Stomach (tissue), 4 donors: ENCODE results near the gene SSUH2.

Experiments used
- EP300 ChIP-seq: sonication (generic); formaldehyde crosslinking; IDR thresholded peaks from one replicate; pipeline ENCODE4 v1.6.1; 2017; ENCODE audit warnings: antibody characterized with exemption
- POLR2A ChIP-seq, 4 donors: fragments of 450-650 bp; IDR thresholded peaks; one replicate each; pipeline ENCODE4 v1.6.1; 2016; ENCODE audit warnings: antibody characterized with exemption in 4 of 4, control low read depth in 2 of 4, mild to moderate bottlenecking in 1 of 4, moderate library complexity in 1 of 4
- POLR2AphosphoS5 ChIP-seq, 3 donors: sonication (generic); formaldehyde crosslinking; IDR thresholded peaks; one replicate each; pipeline ENCODE4 v1.6.1; 2016; ENCODE audit warnings: antibody characterized with exemption in 3 of 3
- TF ChIP-seq, protein P1 (sequence below), 7 experiments: fragments of 450-650 bp in 4 of 7; fragments of 200-600 bp in 3 of 7; sonication (generic) in 3 of 7; IDR thresholded peaks; one replicate each; pipeline ENCODE4 v1.5.1; 2016 to 2019; ENCODE audit warnings: antibody characterized with exemption in 7 of 7, control low read depth in 2 of 7, mild to moderate bottlenecking in 1 of 7

GRCh38 chr3:8631661-8632060 is 12.9 kb downstream of the SSUH2 start:
- TF ChIP-seq, protein P1, sequence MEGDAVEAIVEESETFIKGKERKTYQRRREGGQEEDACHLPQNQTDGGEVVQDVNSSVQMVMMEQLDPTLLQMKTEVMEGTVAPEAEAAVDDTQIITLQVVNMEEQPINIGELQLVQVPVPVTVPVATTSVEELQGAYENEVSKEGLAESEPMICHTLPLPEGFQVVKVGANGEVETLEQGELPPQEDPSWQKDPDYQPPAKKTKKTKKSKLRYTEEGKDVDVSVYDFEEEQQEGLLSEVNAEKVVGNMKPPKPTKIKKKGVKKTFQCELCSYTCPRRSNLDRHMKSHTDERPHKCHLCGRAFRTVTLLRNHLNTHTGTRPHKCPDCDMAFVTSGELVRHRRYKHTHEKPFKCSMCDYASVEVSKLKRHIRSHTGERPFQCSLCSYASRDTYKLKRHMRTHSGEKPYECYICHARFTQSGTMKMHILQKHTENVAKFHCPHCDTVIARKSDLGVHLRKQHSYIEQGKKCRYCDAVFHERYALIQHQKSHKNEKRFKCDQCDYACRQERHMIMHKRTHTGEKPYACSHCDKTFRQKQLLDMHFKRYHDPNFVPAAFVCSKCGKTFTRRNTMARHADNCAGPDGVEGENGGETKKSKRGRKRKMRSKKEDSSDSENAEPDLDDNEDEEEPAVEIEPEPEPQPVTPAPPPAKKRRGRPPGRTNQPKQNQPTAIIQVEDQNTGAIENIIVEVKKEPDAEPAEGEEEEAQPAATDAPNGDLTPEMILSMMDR (IDR thresholded peaks at IDR 0.05): no peak
- TF ChIP-seq EP300 (no peak), POLR2A (IDR thresholded peaks at IDR 0.05) (no peak), POLR2AphosphoS5 (IDR thresholded peaks at IDR 0.05) (no peak)
